Type B pancreatic cell (in vitro differentiated cells): ENCODE results near the gene BCAP31. TPM values are rescaled to one million over a fixed set of nuclear protein-coding genes. Genes with fewer than 3 reads are reported as not detected.

Experiments used
- DNase-seq: peaks from one replicate; pipeline ENCODE4 v3.0.0; 2021; ENCODE audit warnings: mixed read lengths; ENCODE audit not compliant: unreplicated experiment; ENCODE audit errors: extremely low spot score
- H3K27ac Mint-ChIP-seq: 2 replicates; pipeline ENCODE4 v1.8.0; 2021; ENCODE audit warnings: mild to moderate bottlenecking, mixed read lengths
- H3K27me3 Mint-ChIP-seq: 2 replicates; pipeline ENCODE4 v1.8.0; 2021; ENCODE audit warnings: mixed read lengths
- H3K36me3 Mint-ChIP-seq: 2 replicates; pipeline ENCODE4 v1.8.0; 2021; ENCODE audit warnings: mixed read lengths
- H3K4me1 Mint-ChIP-seq: one replicate; pipeline ENCODE4 v1.8.0; 2021; ENCODE audit warnings: mixed read lengths; ENCODE audit not compliant: unreplicated experiment
- H3K4me3 Mint-ChIP-seq: 2 replicates; pipeline ENCODE4 v1.8.0; 2021; ENCODE audit warnings: mild to moderate bottlenecking, mixed read lengths
- H3K9me3 Mint-ChIP-seq: 2 replicates; pipeline ENCODE4 v1.8.0; 2021; ENCODE audit warnings: mixed read lengths
- CTCF ChIP-seq: fragments of 200-600 bp; sonication (generic); conservative IDR thresholded peaks from 2 replicates; pipeline ENCODE4 v1.5.0; 2021; ENCODE audit warnings: antibody characterized with exemption, mild to moderate bottlenecking
- total RNA-seq: library from RNA; stranded (reverse); gene quantifications from 2 replicates; pipeline ENCODE4 v1.2.1, GENCODE V29; 2021; ENCODE audit warnings: low replicate concordance

BCAP31 gene
- total RNA-seq, 1 donor from 2014 or later: 160 TPM

GRCh38 chrX:153726286-153727122 is 2.3 kb upstream of the BCAP31 start:
- Mint-ChIP-seq H3K9me3 (no peaks in the 10 kb centered on the region), H3K36me3 (peaks cover 13% of the 10 kb centered on the region), H3K27ac (peak overlapping the region; percentile 31), H3K27me3 (no peaks in the 10 kb centered on the region), H3K4me3 (peak overlapping the region; percentile 31), H3K4me1 (peaks cover 9% of the 10 kb centered on the region)
- TF ChIP-seq CTCF: no peak
- DNase-seq: no peak

- no peak for TF ChIP-seq CTCF
- no peaks in the 10 kb centered on the region for H3K27me3 Mint-ChIP-seq
- H3K4me3 Mint-ChIP-seq: peak overlapping the region; percentile 20
- no peak for DNase-seq
- H3K36me3 Mint-ChIP-seq: peaks cover 10% of the 10 kb centered on the region
- no peaks in the 10 kb centered on the region for H3K9me3 Mint-ChIP-seq
- peaks cover 9% of the 10 kb centered on the region for H3K4me1 Mint-ChIP-seq
- no peak overlapping the region for H3K27ac Mint-ChIP-seq
Measured at GRCh38 chrX:153725832-153726285, 1.7 kb upstream of the BCAP31 start.

GRCh38 chrX:153725039-153725831 is 1.0 kb upstream of the BCAP31 start:
- Mint-ChIP-seq H3K4me1 (peaks cover 9% of the 10 kb centered on the region), H3K4me3 (peak overlapping the region; percentile 59), H3K27me3 (no peaks in the 10 kb centered on the region), H3K36me3 (peaks cover 6% of the 10 kb centered on the region), H3K9me3 (no peaks in the 10 kb centered on the region), H3K27ac (no peak overlapping the region)
- no peak for TF ChIP-seq CTCF
- DNase-seq: peak; percentile 58

- peak; percentile 32 for TF ChIP-seq CTCF
- Mint-ChIP-seq H3K9me3 (no peaks in the 10 kb centered on the region), H3K4me3 (peak overlapping the region; percentile 90), H3K27ac (peak overlapping the region; percentile 94), H3K4me1 (peaks cover 9% of the 10 kb centered on the region), H3K27me3 (no peaks in the 10 kb centered on the region), H3K36me3 (peaks cover 11% of the 10 kb centered on the region)
- DNase-seq: peak; percentile 80
Measured at GRCh38 chrX:153723351-153724251, 586 bp downstream of the BCAP31 start.

GRCh38 chrX:153722704-153723350 is 1.4 kb downstream of the BCAP31 start:
- TF ChIP-seq CTCF: no peak
- no peaks in the 10 kb centered on the region for H3K27me3 Mint-ChIP-seq
- H3K4me1 Mint-ChIP-seq: peaks cover 9% of the 10 kb centered on the region
- H3K27ac Mint-ChIP-seq: peak overlapping the region; percentile 94
- H3K36me3 Mint-ChIP-seq: peaks cover 11% of the 10 kb centered on the region
- no peaks in the 10 kb centered on the region for H3K9me3 Mint-ChIP-seq
- peak overlapping the region; percentile 90 for H3K4me3 Mint-ChIP-seq
- DNase-seq: no peak
